NOMO-1 (cell line): Measurements from ENCODE around the gene STK38.
"Not testable (repeated sequence)": the region's sequence is repeated elsewhere in the genome, so short reads cannot be mapped to it uniquely, and the experiment has no call there.

Experiments used
- DNase-seq, 2 experiments: peaks; one replicate each; lab custom pipeline; 2025; ENCODE audit not compliant: unreplicated experiment in 2 of 2; lab: John Stamatoyannopoulos, UW

STK38 gene

GRCh38 chr6:36546920-36547645 is at the start of gene STK38:
TSS of gene STK38 (minus strand) at chr6:36547479. CDS start at chr6:36540202, 7,277 bp downstream.
- peak; percentile 90 to 91 for DNase-seq

- no peak for DNase-seq
Observed at GRCh38 chr6:36596356-36596755, 49.1 kb upstream of the STK38 start.

GRCh38 chr6:36594816-36595643 is 47.8 kb upstream of the STK38 start:
- DNase-seq, result peak in 1 of 2 experiments; percentile 51

GRCh38 chr6:36594029-36594815 is 46.9 kb upstream of the STK38 start, which contains the start of gene SRSF3:
TSS of gene SRSF3 (plus strand) at chr6:36594362. CDS start at chr6:36596763, 2,401 bp downstream.
- DNase-seq, result peak; percentile 98 to 99

- DNase-seq, result peak; percentile 80 to 85
Observed at GRCh38 chr6:36593569-36594028, 46.3 kb upstream of the STK38 start.

GRCh38 chr6:36592221-36592655 is 45.0 kb upstream of the STK38 start:
- no peak for DNase-seq

- DNase-seq, result no peak
Observed at GRCh38 chr6:36590237-36590636, 43.0 kb upstream of the STK38 start.

- DNase-seq, result not testable (repeated sequence)
Observed at GRCh38 chr6:36589025-36589400, 41.7 kb upstream of the STK38 start.

- DNase-seq, result no peak
Observed at GRCh38 chr6:36586606-36587005, 39.3 kb upstream of the STK38 start.

GRCh38 chr6:36581716-36582115 is 34.4 kb upstream of the STK38 start:
- DNase-seq, result no peak

- DNase-seq, result no peak
Observed at GRCh38 chr6:36580184-36580526, 32.9 kb upstream of the STK38 start.

GRCh38 chr6:36578431-36578830 is 31.2 kb upstream of the STK38 start:
- DNase-seq, result no peak

- DNase-seq, result no peak
Observed at GRCh38 chr6:36578030-36578429, 30.8 kb upstream of the STK38 start.

- DNase-seq, result no peak
Observed at GRCh38 chr6:36577301-36577700, 30.0 kb upstream of the STK38 start.

GRCh38 chr6:36576578-36576977 is 29.3 kb upstream of the STK38 start:
- DNase-seq, result peak; percentile 9 to 39

- DNase-seq, result no peak
Observed at GRCh38 chr6:36574679-36575078, 27.4 kb upstream of the STK38 start.

- DNase-seq, result not testable (repeated sequence)
Observed at GRCh38 chr6:36572353-36573311, 25.4 kb upstream of the STK38 start.

GRCh38 chr6:36571122-36572043 is 24.1 kb upstream of the STK38 start:
- DNase-seq, result no peak

- DNase-seq, result peak in 1 of 2 experiments; percentile 17
Observed at GRCh38 chr6:36570264-36570663, 23.0 kb upstream of the STK38 start.
